ENCODE results near the gene OR1I1. TPM values are rescaled to one million over a fixed set of nuclear protein-coding genes. Genes with fewer than 3 reads are reported as not detected.

Gene OR1I1, protein sequence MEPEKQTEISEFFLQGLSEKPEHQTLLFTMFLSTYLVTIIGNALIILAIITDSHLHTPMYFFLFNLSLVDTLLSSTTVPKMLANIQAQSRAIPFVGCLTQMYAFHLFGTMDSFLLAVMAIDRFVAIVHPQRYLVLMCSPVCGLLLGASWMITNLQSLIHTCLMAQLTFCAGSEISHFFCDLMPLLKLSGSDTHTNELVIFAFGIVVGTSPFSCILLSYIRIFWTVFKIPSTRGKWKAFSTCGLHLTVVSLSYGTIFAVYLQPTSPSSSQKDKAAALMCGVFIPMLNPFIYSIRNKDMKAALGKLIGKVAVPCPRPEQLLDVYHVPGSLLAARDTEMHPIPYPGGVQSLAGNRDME
- not detected in 2 replicates for total RNA-seq
- not detected in 2 replicates for polyA plus RNA-seq

DNA sequence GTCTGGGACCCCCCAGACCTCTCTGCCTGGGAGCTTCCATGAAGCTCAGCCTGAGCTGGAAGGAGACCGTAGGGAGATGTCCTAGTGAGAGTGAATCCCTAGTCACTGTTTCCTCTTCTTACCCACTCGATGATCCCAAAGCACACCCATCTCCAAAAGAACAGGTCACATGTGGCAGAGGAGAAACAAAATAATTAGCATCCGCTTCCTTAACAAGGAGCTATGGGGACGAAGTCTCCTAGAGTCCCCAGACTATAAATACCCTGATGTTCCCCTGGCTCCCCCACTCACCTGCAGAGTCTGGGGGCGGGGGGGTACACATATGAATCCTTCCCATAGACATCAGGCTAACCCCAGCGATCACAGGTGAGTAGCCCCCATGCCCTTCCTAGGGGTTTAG, at the start of gene OR1I1:
TSS of gene OR1I1 (plus strand) at position 301 of the 400 bp plus-strand sequence. CDS start 4,855 bp downstream, outside the sequence.
- Histone ChIP-seq H3K27ac (no peak within 1 kb of the TSS), H3K4me3 (no peak within 1 kb of the TSS), H3K9me3 (ENCODE audit: low read depth) (no peaks in the 10 kb centered on the region), H3K36me3 (no peaks in the 10 kb centered on the region), H3K4me1 (ENCODE audit: low read depth) (no peaks in the 10 kb centered on the region), H3K27me3 (no peaks in the 10 kb centered on the region)
- TF ChIP-seq, protein P1, sequence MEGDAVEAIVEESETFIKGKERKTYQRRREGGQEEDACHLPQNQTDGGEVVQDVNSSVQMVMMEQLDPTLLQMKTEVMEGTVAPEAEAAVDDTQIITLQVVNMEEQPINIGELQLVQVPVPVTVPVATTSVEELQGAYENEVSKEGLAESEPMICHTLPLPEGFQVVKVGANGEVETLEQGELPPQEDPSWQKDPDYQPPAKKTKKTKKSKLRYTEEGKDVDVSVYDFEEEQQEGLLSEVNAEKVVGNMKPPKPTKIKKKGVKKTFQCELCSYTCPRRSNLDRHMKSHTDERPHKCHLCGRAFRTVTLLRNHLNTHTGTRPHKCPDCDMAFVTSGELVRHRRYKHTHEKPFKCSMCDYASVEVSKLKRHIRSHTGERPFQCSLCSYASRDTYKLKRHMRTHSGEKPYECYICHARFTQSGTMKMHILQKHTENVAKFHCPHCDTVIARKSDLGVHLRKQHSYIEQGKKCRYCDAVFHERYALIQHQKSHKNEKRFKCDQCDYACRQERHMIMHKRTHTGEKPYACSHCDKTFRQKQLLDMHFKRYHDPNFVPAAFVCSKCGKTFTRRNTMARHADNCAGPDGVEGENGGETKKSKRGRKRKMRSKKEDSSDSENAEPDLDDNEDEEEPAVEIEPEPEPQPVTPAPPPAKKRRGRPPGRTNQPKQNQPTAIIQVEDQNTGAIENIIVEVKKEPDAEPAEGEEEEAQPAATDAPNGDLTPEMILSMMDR (IDR thresholded peaks at IDR 0.05; ENCODE audit: low read depth, low read length): no peak
- DNase-seq (ENCODE audit: low read depth in 1 of 2, low spot score in 1 of 2): no peak

DNA sequence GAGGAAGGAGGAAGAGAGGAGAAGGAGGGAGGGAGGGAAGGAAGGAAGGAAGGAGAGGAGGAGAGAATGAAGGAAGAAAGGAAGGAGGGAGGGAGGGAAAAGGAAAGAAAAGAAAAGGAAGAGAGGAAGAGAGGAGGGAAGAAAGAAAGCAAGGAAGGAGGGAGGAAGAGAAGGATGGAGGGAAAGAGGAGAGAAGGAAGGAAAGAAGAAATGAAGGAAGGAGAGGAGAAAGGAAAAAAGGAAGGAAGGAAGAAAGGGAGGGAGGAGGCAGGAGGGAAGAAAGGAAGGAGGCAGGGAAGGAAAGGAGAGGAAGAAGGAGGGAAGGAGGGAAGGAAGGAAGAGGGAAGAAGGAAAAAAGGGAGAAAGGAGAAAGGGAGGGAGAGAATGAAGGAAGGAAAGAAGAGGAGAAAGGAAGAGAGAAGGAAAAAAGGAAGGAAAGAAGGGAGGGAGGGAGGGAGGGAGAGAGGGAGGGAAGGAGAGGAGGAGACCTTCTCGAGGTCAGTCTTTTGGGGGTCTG, 46.2 kb upstream of the OR1I1 start:
- no peak overlapping the region for H3K4me3 ChIP-seq
- no peak overlapping the region for H3K27ac ChIP-seq
- H3K27me3 ChIP-seq: no peaks in the 10 kb centered on the region
- no peak for DNase-seq (ENCODE audit: low read depth in 1 of 2, low spot score in 1 of 2)
- TF ChIP-seq, protein P1 (IDR thresholded peaks at IDR 0.05; ENCODE audit: low read depth, low read length): no peak
- H3K4me1 ChIP-seq (ENCODE audit: low read depth): no peaks in the 10 kb centered on the region
- H3K36me3 ChIP-seq: no peaks in the 10 kb centered on the region
- no peaks in the 10 kb centered on the region for H3K9me3 ChIP-seq (ENCODE audit: low read depth)

DNA sequence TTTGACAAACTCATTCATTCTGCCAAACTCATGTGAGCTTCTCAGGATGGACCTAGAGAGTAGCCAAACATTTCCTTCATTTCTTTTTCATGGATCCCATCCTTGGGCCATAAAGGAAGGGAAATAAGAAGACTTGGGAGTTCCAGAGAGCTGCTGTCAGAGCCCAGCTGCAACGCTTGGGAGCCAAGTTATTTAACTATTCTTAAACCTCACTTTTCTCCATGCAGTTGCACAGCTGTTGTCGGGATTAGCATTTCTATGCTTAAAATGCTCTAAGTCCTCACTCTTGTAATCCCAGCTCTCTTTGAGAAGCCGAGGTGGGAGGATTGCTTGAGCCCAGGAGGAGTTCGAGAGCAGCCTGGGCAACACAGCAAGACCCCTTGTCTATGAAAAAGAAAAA, 44.4 kb upstream of the OR1I1 start:
- DNase-seq (ENCODE audit: low read depth in 1 of 2, low spot score in 1 of 2): no peak
- no peaks in the 10 kb centered on the region for H3K4me1 ChIP-seq (ENCODE audit: low read depth)
- H3K27ac ChIP-seq: no peak overlapping the region
- no peaks in the 10 kb centered on the region for H3K36me3 ChIP-seq
- no peaks in the 10 kb centered on the region for H3K27me3 ChIP-seq
- H3K9me3 ChIP-seq (ENCODE audit: low read depth): no peaks in the 10 kb centered on the region
- TF ChIP-seq, protein P1 (IDR thresholded peaks at IDR 0.05; ENCODE audit: low read depth, low read length): no peak
- no peak overlapping the region for H3K4me3 ChIP-seq

DNA sequence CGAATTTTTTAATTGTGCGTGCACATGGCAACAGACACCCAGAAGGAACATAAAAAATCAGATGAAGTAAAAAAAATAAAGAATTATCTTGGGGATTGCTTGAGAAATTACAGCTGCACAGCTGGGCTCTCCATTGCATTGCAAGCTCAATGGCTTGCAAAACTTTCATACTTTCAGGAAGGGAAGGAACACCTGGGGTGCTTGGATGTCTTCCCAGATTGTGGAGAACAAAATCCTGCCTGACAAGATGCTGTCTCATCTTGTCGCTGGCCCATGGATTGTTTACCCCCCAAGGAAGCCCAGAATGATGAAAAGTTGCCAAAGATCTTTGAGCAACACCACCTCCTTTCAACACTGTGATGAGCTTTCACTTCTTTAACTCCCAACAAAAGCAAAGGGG, 43.7 kb upstream of the OR1I1 start:
- TF ChIP-seq, protein P1 (IDR thresholded peaks at IDR 0.05; ENCODE audit: low read depth, low read length): no peak
- no peak for DNase-seq (ENCODE audit: low read depth in 1 of 2, low spot score in 1 of 2)
- Histone ChIP-seq H3K9me3 (ENCODE audit: low read depth) (no peaks in the 10 kb centered on the region), H3K27ac (no peak overlapping the region), H3K4me3 (no peak overlapping the region), H3K4me1 (ENCODE audit: low read depth) (no peaks in the 10 kb centered on the region), H3K36me3 (no peaks in the 10 kb centered on the region), H3K27me3 (no peaks in the 10 kb centered on the region)

DNA sequence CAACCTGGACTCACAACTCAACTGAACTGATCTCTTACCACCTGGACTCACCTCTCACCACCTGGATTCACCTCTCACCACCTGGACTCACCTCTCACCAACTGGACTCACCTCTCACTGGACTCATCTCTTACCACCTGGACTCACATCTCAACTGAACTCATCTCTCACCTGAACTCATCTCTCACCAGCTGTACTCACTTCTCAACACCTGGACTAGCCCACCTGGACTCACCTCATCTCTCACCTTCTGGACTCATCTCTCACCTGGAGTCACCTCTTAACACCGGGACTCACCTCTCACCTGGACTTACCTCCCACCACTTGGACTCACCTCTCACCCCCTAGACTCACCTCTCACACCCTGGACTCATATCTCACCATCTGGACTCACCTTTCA, 40.0 kb upstream of the OR1I1 start:
- no peak overlapping the region for H3K4me3 ChIP-seq
- DNase-seq (ENCODE audit: low read depth in 1 of 2, low spot score in 1 of 2): no peak
- H3K36me3 ChIP-seq: no peaks in the 10 kb centered on the region
- no peak overlapping the region for H3K27ac ChIP-seq
- no peaks in the 10 kb centered on the region for H3K9me3 ChIP-seq (ENCODE audit: low read depth)
- H3K4me1 ChIP-seq (ENCODE audit: low read depth): no peaks in the 10 kb centered on the region
- TF ChIP-seq, protein P1 (IDR thresholded peaks at IDR 0.05; ENCODE audit: low read depth, low read length): no peak
- no peaks in the 10 kb centered on the region for H3K27me3 ChIP-seq
